G401.6 (cell line): ENCODE results near the gene CARMIL1.
"Not testable (repeated sequence)": the region's sequence is repeated elsewhere in the genome, so short reads cannot be mapped to it uniquely, and the experiment has no call there.

Experiments used
- FAIRE-seq: peaks from 2 replicates; lab custom pipeline; 2012; peaks lifted over from hg19 to GRCh38; lab: Jason Lieb, UNC

CARMIL1 gene

DNA sequence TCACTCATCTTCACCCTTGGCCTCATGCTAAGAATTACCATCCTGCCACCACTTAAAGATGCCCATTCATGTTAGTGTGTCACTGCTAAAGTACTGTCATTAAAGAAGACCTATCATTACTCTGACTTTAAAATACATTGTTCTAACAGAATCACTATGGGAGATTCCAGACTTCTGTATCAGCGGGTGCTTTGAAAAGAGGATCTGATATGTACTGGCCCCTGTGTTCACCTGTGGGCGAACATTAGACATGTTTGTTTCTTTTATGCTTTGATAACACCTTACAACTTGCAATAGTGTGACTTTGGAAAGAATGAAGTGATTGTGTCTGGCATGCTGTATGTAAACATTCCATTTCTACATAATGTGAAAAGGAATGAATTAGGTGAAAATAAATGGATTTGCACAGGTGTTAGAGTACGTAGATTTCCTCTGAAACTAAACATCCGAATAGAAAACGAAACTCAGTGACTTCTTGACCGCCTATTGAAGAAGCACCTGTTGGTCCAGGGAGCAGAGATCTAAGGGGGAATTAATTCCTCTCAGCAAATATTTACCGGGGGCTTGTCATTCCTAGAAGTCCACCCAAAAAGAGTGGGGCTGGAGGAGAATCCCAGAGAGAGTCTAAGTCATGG lies 132.3 kb downstream of the CARMIL1 start:
- no peak for FAIRE-seq

DNA sequence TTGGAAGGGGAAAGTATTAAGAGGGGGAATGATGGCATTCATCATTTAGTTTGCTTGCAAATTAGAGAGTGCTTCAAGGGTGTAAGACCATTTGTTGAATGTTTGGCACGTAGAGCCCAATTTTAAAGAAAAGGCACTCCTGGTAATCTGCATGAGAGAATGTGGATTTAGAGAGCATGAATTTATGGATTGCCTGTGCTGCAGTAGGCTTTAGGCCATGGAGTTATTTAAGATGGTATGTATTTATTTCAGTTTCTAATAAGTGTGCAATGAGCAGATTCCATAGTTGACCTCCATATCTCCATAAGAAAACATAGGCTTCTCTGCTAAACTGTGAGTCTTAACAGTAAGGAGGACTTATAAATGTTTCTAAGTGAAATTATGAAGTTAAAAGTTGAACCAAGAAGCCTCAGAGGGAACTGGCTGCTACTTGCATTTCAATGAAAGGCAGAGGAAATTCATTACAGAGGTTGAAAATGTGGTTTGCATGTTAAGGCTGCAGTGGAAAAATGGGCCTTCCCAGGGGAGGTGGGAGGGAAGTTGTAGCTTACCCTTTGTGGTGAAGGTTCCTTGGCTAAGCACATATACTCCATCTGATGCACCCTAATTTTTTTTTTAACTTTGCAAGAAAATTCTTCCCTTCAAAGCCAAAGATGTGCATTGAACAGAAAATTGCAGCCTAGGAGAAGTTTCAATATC lies 134.2 kb downstream of the CARMIL1 start:
- FAIRE-seq, result no peak

DNA sequence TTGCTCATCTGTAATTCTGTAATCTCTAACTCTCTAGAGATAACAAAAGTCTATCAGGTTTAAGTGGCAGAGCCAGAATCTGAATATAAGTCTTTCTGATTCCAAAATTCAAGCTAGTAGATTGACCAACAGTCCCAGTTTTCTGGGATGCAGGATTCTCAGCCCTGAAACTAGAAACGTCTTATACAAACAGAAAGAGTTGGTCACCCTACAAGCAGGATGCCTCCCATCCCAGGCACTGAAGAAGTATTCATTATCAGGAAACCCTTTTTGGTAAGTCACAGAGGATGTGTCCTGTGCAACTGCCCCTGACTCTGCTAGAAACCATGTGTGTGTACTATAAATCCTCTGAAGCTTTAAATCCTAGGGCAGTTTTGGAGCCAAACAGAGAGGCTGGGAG lies 135.0 kb downstream of the CARMIL1 start:
- FAIRE-seq, result no peak

DNA sequence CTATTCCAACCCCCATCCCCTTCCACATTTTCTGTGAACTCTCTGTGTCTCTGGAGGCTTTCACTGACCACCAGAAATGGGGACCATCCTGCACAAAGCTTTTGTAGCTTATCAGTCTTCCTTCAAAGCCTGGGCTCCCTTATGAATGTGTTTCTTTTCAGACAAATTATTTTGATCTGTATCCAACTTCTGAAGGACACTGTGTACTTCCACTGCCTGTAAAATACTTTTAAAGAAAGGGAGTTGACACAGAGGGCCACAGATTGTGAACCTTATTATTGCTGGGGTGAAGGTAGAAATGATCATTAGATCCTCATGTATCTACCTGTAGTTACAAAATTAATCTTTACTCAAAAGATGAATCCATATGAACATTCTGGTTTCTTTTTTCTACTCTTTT lies 135.6 kb downstream of the CARMIL1 start:
- FAIRE-seq, result no peak

DNA sequence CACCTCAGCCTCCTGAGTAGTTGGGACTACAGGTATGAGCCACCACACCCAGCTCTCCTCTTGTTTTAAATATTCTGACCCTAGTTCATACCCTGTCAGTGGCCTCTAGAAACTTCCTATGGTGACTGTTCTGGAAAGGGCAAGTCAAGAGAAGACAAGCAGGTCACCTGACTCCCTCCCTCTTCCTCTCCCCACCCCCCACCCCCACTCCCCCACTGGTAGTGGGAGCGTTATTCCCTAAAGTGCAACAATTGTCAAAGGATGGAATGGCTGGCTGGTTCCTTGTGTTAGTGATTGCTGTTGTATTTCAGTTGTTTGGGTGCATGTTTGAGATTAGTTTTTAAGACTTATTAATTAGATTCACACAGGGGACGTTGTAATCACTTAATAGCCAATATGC lies 136.1 kb downstream of the CARMIL1 start:
- FAIRE-seq, result no peak

DNA sequence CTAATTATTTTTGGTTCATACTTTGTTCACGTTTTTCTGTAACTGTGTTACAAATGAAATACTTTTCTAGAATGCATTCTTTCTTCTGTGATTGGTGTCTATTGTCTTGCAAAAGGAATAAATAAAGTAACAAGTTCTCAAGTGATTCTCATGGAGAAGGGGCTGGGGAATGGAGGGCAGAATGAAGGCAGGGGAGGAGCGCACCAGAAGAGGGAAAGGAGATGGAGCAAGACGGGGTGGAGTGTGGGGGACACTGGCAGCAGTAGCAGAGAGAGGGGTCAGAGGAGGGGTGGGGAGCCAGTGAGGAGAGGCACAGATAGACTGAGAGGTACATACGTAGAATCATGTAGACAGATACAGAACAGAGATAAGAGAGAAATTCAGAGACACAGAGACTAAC lies 136.5 kb downstream of the CARMIL1 start:
- FAIRE-seq, result no peak

DNA sequence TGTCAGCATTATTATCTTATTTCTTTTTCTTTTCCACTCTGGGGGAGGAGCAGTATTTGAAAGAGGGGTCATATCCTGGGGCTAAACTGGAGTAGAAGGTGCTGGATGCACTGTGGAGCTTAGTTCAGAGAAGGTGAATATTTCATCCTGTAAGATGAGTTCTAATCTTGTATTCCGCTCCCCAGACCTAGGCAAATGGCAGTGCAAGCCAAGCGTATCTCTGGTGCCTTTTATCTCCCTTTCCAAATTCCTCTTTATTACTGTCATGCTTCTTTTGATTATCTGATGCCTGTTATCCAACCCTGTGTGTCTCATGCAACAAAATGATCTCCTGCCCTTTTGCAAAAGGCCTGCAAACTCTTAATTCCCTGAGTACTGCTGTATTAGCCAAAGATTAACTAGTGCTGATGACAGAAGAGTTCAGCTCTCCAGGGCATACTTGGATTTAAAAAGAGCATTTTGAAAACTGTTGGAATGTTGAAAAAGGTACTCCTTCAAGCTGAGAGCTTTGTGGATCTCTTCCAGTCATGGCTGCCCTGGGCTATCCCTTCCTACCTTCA lies 138.0 kb downstream of the CARMIL1 start:
- FAIRE-seq, result no peak

DNA sequence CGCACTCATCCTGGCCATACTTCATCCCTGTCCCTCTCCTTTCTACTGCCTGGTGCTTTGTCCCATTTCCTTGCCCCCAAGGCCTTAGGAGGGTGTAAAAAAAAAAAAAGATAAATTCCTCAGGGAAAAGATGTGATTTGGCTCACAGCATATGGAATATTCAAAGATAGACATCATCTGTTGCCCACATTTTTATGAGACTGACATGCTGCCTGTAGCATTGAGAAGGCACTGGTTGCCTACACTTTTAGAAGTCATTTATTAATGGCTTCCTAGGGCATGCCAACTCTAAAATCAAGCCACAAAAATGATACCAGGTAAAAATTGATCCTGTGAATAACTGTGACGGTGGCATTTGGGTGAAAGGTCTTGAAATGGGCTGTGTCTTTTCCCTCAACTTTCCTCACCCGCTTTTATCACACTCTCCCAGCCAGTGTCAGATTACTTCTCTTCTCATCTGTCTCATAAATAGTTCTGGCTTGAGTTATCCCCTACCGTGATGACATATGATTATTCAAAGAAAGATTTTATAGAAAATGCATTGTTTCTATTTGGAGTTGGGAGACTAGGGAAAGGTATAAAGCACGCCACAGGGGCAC lies 139.4 kb downstream of the CARMIL1 start:
- FAIRE-seq, result no peak

DNA sequence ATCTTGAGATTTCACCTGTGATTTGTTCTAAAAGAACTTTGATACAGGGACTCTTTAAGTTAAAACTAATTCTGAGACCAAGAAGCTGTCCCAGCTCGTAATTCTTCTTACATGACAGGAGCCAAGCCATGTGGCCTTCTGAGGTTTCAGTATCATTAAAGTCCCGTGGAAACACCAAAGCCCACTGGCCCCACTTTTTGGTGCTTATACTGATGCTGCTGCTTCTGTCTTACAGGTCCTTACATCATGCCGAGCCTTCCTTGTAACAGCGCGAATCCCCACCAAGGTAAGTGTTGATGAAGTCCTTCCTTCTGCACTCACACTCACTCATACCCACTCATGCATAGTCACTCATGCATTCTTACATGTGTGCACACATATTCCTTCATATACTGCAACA lies 140.7 kb downstream of the CARMIL1 start:
- FAIRE-seq, result no peak

DNA sequence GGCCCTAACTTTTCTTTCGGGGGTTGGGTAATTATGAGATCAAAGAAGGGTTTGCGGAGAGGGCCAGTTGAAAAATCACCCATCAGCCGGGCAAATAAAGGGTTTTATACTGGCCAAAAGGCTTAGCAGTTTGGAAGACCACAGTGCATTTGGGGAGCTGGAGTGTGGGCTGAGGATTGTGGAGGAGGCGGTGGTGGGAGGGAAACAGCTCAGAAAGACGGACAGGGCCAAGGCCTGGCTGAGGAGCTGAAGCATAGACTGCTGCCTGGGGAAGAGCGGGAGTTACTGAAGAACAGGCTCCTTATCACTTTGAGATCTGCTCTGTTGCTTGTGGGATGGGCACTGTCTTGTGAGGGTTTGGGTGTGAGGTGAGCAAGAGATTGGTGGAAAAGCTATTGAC lies 144.2 kb downstream of the CARMIL1 start:
- no peak for FAIRE-seq

DNA sequence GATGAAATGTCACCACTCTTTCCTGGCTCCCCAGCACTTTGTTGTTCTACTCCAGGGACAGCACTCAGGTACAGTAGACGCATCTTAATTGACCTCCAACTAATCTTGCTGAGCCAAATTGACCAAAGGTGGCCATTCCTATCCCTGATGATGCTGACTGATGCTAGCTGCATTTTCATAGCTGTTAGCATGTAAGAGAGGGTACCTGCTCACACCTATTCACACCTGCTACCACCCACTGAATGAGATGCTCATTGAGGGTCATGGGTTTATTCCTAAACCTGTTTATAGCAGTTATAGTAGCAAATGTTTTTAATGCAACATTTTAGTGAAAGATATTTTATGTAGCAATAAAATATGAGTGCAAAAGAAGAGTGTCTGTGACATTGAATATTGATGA lies 145.1 kb downstream of the CARMIL1 start:
- FAIRE-seq, result no peak

DNA sequence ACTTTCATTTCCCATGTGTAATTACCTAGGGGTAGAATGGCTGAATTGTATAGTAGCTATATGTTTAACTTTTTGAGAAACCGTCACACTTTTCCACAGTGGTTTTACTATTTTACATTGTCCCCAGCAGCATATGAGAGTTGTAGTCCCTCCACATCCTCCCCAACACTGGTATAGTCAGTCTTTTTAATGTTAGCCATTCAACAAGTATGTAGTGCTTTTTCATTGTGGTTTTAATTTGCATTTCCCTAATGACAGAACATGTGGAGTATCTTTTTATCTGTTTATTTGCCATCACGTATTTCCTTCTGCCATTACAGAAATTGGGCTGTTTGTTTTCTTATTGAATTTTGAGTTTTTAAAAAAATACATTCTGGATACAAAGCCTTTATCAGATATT lies 148.4 kb downstream of the CARMIL1 start:
- no peak for FAIRE-seq

DNA sequence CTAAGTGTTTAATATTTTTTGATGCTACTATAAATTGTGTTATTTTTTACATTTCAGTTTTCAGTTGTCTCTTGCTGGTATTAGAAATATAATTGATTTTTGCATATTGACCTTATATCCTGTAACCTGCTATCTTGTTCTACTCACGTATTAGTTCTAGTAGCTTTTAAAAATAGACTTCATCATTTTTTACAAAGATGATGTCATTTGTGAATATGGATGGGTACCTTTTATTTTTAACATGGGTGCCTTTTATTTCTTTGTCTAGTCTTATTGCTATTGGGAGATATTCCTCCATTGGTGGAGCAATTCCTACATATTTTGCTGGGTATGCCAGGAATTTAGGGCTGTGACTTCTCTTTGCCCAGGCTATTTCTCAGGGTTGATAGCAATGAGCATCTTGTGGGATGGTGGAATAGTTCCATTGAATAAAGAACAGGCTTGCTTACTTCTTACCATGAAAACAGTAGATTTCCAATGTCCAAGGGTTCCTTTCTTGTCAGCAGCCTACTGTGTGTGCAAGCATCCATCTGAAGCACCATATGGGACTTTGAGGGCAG lies 149.7 kb downstream of the CARMIL1 start:
- no peak for FAIRE-seq

DNA sequence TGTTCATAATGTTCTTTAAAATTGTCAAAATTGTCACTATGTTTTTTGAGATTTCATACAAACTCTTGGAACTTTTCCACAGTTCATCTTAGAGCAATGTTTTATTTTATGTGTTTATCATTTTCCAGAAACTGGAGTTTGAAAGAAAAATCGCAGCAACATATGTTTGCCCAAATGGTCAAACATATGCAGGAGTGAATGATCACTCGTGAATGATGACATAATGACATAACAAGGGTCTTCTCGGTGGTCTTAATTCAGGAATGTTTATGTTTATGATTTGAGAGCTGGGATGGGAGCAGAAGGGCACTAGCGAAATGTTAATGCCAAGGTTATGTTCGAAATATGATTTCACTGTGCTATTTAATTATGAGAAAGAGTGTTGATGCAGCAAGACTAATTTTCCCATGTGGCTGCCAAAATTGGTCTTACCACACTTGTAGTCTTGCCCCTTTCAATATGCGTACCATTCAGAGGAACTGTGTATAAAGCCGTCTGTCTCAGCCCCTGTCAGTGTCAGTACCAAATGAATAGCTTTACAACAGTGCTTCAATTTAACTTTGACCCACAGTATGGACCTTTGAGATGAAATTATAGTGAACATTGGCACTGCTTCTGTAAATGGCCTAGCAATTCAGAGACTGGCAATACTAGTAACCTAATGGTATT lies 152.3 kb downstream of the CARMIL1 start:
- no peak for FAIRE-seq

DNA sequence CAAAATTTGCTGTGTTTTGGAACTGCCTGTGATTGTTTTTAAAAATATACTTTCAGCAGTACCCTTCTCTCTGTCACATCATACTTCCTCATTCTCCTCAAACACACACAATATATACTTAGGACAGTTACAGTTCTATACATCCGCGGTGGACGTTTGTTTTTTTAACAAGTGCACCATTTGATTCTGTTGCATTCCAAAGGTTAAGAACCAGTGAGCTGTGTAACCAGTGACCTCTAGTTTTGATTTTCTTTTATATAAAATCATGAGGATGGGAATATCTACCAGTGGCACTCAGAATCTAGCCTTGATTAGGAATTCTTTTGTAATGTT lies 152.8 kb downstream of the CARMIL1 start:
- FAIRE-seq, result no peak

DNA sequence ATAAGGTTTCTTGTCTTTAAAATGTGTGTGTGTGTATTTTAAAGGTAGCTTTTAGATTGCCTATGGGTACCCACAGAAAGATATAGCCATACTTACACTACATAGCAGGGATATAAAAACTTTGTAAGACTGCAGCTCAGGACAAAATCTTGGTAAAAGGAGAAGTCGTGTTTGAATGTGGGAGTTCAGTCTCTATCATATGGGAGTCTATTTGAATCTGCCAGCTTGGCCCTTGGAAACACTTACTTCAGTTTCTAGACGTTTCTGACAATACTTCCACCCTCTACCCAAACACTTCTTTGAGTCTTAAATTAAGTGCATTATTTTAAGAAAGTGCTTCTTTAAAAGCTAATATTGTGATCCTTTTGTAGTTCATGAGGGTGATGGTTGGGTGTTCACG lies 155.7 kb downstream of the CARMIL1 start:
- FAIRE-seq, result no peak

DNA sequence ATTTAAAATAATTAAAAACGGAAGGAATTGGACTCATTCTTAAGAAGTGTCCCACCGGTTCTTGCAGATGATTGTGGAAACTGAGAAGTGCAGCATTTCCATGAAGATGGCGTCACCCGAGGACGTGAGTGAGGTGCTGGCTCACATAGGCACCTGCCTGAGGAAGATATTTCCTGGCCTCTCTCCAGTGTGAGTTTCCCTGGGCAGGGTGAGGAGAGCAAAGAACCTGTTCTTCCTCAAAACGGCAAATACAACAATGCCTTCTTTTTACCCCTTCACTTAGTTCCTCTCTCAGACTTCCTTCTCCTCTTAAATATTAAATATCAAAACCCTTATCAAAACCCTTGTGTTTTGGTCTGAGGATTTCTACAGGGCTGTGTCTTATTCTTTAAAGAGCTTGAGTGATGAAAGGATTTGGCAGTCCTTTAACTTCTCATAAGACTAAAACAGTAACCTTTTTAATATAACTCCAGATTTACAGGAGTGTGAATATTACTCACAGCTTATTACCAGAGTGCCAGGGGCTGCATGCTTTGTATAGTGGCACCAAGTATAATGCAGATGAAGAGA lies 156.3 kb downstream of the CARMIL1 start:
- no peak for FAIRE-seq

DNA sequence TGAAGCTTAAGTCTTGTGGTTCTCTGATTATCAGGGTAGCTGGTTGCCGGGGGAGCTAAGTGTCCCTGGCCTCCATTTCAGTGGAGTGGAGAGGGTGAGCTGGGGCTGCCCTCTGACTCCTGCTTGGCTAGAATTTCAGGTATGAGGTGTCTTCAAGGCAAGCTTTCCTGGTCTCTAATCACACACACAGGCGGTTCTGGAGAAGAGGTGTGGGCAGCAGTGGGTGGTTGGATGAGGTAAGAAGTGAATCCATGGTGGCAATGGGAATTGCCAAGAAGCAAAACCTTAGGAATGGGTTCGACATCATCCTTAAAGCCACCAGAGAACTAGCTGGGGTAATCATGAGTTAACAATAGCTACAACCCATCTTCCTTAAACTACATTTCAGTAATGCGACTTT lies 157.6 kb downstream of the CARMIL1 start:
- FAIRE-seq, result no peak

DNA sequence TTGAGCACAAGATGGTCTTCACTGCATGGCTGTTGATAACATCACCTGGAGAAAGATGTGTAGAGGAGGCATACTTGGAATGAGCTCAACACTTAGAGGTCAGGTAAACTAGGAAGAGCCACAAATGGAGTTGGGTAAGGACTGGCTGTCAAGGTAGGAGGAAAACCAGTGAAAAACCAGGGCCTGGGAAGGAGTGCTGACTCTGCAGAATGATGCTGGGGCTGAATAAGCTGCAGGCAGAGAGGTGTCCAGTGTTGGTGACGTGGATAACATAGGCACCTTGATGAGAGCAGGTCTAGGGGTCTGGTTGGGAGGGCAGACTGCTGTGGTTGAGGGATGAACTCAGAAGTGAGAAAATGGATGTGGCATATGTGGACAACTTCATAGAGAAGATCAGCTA lies 160.2 kb downstream of the CARMIL1 start:
- no peak for FAIRE-seq

DNA sequence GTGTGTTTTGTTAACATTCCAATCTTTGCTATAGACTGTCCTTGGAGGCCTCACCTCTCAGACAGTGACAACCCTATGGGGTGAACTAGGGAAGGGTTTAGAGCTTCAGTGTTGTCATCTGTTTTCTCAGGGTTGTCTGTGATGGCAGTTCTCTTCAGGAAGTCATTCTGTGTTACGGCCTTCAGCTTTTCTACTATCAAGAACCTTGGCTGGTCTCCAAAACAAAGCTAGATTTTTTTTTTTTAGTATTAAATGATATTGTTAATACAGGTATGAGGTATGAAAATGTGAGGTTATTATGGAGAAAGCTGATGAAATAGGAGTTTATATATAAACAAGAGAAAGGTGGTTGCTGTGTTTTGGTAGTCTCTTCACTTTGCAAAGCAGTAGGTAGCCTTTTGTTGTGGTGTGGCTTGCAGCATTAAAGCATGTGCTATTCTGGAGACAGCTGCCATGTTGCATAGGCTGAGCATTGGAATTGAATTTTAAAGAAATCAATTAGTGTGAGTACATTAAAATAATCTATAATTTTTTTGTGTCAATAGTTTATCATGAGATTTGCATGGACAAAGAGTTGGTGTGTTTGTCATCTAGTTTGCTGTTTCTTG lies 162.6 kb downstream of the CARMIL1 start:
- FAIRE-seq, result no peak

DNA sequence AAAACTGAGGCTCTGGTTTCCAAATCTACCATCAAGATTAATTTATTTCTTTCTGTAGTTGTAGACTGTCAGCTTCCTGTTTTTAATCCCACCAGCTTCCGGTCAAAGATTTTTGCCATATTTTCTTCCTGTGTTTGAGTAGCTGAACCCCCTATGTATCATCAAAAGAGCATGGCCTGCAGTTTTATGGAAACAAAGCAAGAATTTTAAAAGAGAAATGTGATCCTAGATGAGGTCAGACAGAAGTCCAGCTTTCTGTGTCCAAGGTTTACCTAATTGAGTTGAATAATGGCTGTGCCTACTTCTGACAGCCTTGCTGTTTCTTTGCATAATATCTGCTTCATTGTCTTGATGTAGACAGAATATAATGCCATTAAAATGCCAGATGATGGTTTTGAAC lies 163.7 kb downstream of the CARMIL1 start:
- FAIRE-seq, result no peak

DNA sequence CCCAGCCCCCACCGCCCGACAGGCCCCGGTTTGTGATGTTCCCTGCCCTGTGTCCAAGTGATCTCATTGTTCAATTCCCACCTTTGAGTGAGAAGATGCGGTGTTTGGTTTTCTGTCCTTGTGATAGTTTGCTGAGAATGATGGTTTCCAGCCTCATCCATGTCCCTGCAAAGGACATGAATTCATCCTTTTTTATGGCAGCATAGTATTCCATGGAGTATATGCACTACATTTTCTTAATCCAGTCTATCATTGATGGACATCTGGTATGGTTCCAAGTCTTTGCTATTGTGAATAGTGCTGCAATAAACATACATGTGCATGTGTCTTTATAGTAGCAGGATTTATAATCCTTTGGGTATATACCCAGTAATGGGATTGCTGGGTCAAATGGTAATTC lies 165.3 kb downstream of the CARMIL1 start:
- not testable (repeated sequence) for FAIRE-seq
